IPS DF 4.7 (cell line): ENCODE results near the gene TBX20.
"Not testable (repeated sequence)": the region's sequence is repeated elsewhere in the genome, so short reads cannot be mapped to it uniquely, and the experiment has no call there.

Experiments
- DNase-seq: peaks from one replicate; pipeline ENCODE4 v3.0.0-alpha.2; 2013; ENCODE audit warnings: low spot score; ENCODE audit errors: extremely low read depth

TBX20 gene

GRCh38 chr7:35161059-35161740 lies 92.7 kb downstream of the TBX20 start:
- DNase-seq: not testable (repeated sequence)
